Spleen (tissue), 7 donors: Measurements from ENCODE around the gene AGPAT2.

Experiments
- POLR2A ChIP-seq, 3 donors: fragments of 450-650 bp; IDR thresholded peaks; one replicate each; pipeline ENCODE4 v1.5.1; 2017; ENCODE audit warnings: antibody characterized with exemption in 3 of 3, mild to moderate bottlenecking in 1 of 3
- POLR2AphosphoS5 ChIP-seq, 3 donors: sonication (generic); formaldehyde crosslinking; IDR thresholded peaks; one replicate each; pipeline ENCODE4 v1.5.1; 2017; ENCODE audit warnings: antibody characterized with exemption in 3 of 3
- TF ChIP-seq, protein P1 (sequence below), 11 experiments: fragments of 200-600 bp in 7 of 11; fragments of 450-650 bp in 4 of 11; sonication (generic) in 4 of 11; IDR thresholded peaks in 8 of 11; conservative IDR thresholded peaks in 3 of 11; 1 replicate in 7 of 11; 2 replicates in 4 of 11; pipeline versions ENCODE4 v1.4.0 to v1.8.0; 2016 to 2021; ENCODE audit warnings: antibody characterized with exemption in 11 of 11, inconsistent platforms in 4 of 11, mild to moderate bottlenecking in 1 of 11
- donor health status: DM: no; HTN: no; CAD: no; lungs with moderate emphysema.
- donor health status: DM: no; HTN: no; CAD: no.
- donor health status: DM: no; HTN: no; CAD: no.

DNA sequence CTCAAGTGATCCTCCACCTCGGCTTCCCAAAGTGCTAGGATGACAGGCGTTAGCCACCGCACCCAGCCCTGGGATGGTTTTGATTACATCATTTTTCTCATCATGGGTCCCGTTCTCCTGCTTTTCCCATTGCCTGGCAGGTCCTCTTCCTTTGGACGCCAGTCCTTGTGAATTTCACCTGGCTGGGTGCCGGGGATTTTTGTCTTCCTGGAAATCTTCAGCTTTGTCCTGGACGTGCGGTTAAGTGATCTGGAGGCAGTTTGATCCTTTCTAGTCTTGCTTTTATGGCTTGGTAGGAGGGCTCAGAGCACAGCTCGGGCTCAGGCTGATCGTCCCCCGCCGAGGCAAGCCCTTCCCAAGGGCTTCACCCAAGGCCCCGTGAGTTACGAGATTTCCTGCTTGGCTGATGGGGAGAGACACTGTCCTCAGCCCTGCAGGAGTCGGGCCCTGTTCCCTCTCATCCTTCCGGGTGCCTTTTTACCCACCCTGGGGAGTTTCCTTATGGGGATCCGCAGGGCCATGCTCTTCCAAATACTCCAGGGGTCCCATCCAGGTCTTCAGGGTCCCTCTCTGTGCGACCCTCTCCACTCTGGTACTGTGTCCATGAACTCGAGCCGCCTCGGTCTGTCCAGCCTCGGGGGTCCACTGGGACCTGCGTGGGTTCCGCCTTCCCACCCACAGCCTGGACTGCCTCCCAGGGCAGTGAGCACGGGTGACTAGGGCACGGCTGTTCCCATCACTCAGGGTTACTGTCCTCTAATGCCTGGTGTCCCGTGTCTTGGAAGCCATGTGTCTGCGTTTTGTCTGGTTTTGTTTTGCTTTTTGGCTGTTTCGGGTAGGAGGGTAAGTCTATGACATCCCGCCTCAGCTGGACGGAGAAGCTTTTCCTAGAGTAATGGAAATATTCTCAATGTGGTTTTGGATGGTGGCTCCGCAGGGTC lies 46.8 kb downstream of the AGPAT2 start:
- TF ChIP-seq POLR2A (IDR thresholded peaks at IDR 0.05) (no peak), POLR2AphosphoS5 (IDR thresholded peaks at IDR 0.05) (peak in 1 of 3 donors; percentile 17)
- TF ChIP-seq, protein P1, sequence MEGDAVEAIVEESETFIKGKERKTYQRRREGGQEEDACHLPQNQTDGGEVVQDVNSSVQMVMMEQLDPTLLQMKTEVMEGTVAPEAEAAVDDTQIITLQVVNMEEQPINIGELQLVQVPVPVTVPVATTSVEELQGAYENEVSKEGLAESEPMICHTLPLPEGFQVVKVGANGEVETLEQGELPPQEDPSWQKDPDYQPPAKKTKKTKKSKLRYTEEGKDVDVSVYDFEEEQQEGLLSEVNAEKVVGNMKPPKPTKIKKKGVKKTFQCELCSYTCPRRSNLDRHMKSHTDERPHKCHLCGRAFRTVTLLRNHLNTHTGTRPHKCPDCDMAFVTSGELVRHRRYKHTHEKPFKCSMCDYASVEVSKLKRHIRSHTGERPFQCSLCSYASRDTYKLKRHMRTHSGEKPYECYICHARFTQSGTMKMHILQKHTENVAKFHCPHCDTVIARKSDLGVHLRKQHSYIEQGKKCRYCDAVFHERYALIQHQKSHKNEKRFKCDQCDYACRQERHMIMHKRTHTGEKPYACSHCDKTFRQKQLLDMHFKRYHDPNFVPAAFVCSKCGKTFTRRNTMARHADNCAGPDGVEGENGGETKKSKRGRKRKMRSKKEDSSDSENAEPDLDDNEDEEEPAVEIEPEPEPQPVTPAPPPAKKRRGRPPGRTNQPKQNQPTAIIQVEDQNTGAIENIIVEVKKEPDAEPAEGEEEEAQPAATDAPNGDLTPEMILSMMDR (IDR thresholded peaks at IDR 0.05 in 8 of 11, conservative IDR thresholded peaks at IDR 0.05 in 3 of 11): no peak
